ENCODE results near the gene ATAD1.
"Not testable (repeated sequence)": the region's sequence is repeated elsewhere in the genome, so short reads cannot be mapped to it uniquely, and the experiment has no call there.

ATAD1 gene

GRCh38 chr10:87757685-87758084, 60.3 kb downstream of the ATAD1 start:
- H3K27me3 Mint-ChIP-seq: no peaks in the 10 kb centered on the region
- H3K4me1 Mint-ChIP-seq: peaks cover 35% of the 10 kb centered on the region
- no peaks in the 10 kb centered on the region for H3K9me3 Mint-ChIP-seq
- peaks cover 11% of the 10 kb centered on the region for H3K36me3 Mint-ChIP-seq
- H3K4me3 Mint-ChIP-seq: no peak overlapping the region
- no peak overlapping the region for H3K27ac Mint-ChIP-seq

DNA sequence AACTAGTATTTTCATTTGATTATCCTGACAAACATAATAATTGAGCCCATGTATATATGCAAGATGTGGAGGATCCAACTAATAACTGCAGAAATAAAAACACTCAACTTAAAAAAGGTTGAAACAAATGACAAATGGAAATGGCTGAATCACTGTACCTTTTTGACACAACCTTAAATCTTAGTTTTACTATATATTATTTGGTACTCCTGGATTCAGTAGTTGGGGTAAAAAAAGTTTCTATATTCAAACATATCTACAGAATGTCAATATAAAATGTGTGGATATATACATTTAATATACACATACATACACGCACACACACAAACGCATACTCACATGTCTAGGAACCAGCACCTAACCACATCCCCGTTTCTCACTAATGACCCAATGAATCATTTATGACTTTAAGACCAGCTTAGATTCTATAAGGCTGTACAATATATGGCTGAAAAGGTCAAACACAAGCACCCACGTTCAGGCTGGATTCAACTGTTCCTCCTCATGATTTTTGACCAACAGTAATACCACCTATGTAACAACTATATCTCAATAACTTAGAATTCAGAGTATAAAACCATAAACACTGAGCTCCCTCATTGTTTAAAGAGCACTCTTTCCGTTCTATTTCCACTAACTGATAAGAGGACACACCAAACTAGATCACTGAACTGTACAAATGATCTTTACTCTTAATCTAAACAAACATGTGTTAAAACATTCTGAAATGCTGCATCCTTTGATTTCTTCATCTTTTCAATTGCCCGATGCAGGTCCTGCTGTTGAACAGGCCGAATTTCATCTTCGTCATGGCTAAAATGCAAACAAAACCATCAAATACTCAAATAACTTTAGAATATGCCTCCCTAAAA, 63.8 kb downstream of the ATAD1 start:
- Mint-ChIP-seq H3K4me1 (peaks cover 26% of the 10 kb centered on the region), H3K36me3 (peaks cover 9% of the 10 kb centered on the region), H3K9me3 (no peaks in the 10 kb centered on the region), H3K27me3 (no peaks in the 10 kb centered on the region), H3K4me3 (no peak overlapping the region), H3K27ac (no peak overlapping the region)

- Mint-ChIP-seq H3K27me3 (no peaks in the 10 kb centered on the region), H3K27ac (no peak overlapping the region), H3K4me3 (no peak overlapping the region), H3K9me3 (no peaks in the 10 kb centered on the region), H3K36me3 (peaks cover 9% of the 10 kb centered on the region), H3K4me1 (peaks cover 21% of the 10 kb centered on the region)
Observed at GRCh38 chr10:87752566-87752965, 65.5 kb downstream of the ATAD1 start.

DNA sequence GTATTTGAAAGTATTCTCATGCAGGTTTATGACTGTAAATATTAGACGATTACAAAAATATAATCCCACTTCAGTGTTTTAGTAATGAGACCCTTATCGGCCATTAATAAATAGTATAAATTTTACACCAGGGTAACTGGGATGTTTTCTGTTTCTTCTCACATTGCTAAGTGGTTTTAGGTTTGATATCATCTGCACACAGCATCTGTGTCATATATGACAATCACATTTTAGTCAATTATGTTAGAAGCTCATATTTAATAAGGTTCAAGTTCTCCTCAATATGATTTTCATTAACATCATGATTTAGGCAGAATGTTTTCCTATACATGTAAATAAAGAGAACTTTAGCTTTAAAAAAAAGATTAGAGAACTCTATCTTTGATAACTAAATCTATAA, 66.8 kb downstream of the ATAD1 start:
- H3K27me3 Mint-ChIP-seq: no peaks in the 10 kb centered on the region
- peaks cover 21% of the 10 kb centered on the region for H3K4me1 Mint-ChIP-seq
- H3K9me3 Mint-ChIP-seq: no peaks in the 10 kb centered on the region
- H3K36me3 Mint-ChIP-seq: peaks cover 5% of the 10 kb centered on the region
- no peak overlapping the region for H3K4me3 Mint-ChIP-seq
- no peak overlapping the region for H3K27ac Mint-ChIP-seq

DNA sequence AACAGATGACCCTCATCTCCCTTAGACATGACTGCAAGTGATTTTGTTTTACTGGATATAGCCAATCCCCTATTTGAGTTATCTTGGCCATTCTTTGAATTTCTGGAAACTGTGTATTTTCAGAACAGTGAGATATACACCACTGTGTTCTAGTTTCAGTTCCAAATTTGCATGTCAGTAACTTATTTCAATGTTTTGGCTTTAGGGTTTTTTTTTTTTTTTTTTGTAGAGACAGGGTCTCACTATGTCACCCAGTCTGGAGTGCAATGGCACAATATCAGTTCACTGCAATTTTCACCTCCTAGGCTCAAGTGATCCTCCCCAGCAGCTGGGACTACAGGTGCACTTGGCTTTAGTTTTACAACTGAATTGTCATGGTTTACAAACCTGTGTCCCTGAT, 67.2 kb downstream of the ATAD1 start:
- no peaks in the 10 kb centered on the region for H3K9me3 Mint-ChIP-seq
- no peak overlapping the region for H3K4me3 Mint-ChIP-seq
- H3K27me3 Mint-ChIP-seq: no peaks in the 10 kb centered on the region
- peaks cover 21% of the 10 kb centered on the region for H3K4me1 Mint-ChIP-seq
- peaks cover 4% of the 10 kb centered on the region for H3K36me3 Mint-ChIP-seq
- no peak overlapping the region for H3K27ac Mint-ChIP-seq

- H3K9me3 Mint-ChIP-seq: no peaks in the 10 kb centered on the region
- no peaks in the 10 kb centered on the region for H3K27me3 Mint-ChIP-seq
- H3K4me3 Mint-ChIP-seq: no peak overlapping the region
- peaks cover 21% of the 10 kb centered on the region for H3K4me1 Mint-ChIP-seq
- peak overlapping the region; percentile 2 for H3K27ac Mint-ChIP-seq
- peaks cover 4% of the 10 kb centered on the region for H3K36me3 Mint-ChIP-seq
Observed at GRCh38 chr10:87750001-87750671, 67.9 kb downstream of the ATAD1 start.

GRCh38 chr10:87748244-87748643, 69.8 kb downstream of the ATAD1 start:
- not testable (repeated sequence) for H3K4me3 Mint-ChIP-seq, H3K27me3 Mint-ChIP-seq, H3K27ac Mint-ChIP-seq, H3K36me3 Mint-ChIP-seq, H3K9me3 Mint-ChIP-seq
- peaks cover 17% of the 10 kb centered on the region for H3K4me1 Mint-ChIP-seq

GRCh38 chr10:87746911-87747310, 71.1 kb downstream of the ATAD1 start:
- Mint-ChIP-seq H3K4me1 (peaks cover 8% of the 10 kb centered on the region), H3K27ac (no peak overlapping the region), H3K9me3 (no peaks in the 10 kb centered on the region), H3K36me3 (no peaks in the 10 kb centered on the region), H3K27me3 (no peaks in the 10 kb centered on the region), H3K4me3 (no peak overlapping the region)

GRCh38 chr10:87744606-87745005, 73.4 kb downstream of the ATAD1 start:
- no peaks in the 10 kb centered on the region for H3K36me3 Mint-ChIP-seq
- no peaks in the 10 kb centered on the region for H3K9me3 Mint-ChIP-seq
- H3K27ac Mint-ChIP-seq: no peak overlapping the region
- no peaks in the 10 kb centered on the region for H3K4me1 Mint-ChIP-seq
- H3K27me3 Mint-ChIP-seq: no peaks in the 10 kb centered on the region
- no peak overlapping the region for H3K4me3 Mint-ChIP-seq

DNA sequence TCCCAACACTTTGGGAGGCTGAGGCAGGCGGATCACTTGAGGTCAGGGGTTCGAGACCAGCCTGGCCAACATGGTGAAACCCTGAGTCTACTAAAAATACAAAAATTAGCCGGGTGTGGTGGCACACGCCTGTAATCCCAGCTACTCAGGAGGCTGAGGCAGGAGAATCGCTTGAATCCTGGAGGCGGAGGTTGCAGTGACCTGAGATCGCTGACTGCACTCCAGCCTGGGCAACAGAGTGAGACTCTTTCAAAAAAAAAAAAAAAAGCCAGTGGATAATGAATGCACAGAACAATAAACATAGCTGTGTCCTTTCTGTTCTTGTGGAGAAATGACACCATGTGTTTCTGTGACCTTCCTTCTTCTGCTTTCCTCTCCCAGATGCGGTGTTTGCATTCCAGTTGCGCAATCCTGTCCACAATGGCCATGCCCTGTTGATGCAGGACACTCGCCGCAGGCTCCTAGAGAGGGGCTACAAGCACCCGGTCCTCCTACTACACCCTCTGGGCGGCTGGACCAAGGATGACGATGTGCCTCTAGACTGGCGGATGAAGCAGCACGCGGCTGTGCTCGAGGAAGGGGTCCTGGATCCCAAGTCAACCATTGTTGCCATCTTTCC, 74.9 kb downstream of the ATAD1 start:
- not testable (repeated sequence) for H3K36me3 Mint-ChIP-seq, H3K9me3 Mint-ChIP-seq, H3K27ac Mint-ChIP-seq, H3K27me3 Mint-ChIP-seq, H3K4me1 Mint-ChIP-seq, H3K4me3 Mint-ChIP-seq

DNA sequence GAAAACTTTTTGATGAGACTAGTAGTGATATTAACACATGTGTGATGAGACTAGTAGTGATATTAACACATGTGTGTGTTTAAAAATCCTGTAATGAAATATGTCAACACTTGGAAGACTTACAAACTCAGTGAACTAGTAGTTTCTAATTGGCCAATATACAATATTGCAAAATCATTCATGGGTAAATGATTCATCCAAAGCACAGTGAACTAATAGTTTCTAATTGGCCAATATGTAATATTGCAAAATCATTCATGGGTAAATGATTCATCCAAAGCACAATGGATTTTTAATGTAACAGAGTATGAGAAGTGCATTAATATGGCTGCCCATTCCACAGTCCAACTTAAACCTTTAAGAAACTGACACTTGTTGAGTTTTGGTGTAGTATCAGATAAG, 77.8 kb downstream of the ATAD1 start:
- Mint-ChIP-seq H3K4me1 (no peaks in the 10 kb centered on the region), H3K9me3 (no peaks in the 10 kb centered on the region), H3K27me3 (peaks cover 14% of the 10 kb centered on the region), H3K36me3 (no peaks in the 10 kb centered on the region), H3K4me3 (no peak overlapping the region), H3K27ac (no peak overlapping the region)

- H3K27ac Mint-ChIP-seq: no peak overlapping the region
- H3K4me1 Mint-ChIP-seq: no peaks in the 10 kb centered on the region
- no peaks in the 10 kb centered on the region for H3K36me3 Mint-ChIP-seq
- no peak overlapping the region for H3K4me3 Mint-ChIP-seq
- H3K9me3 Mint-ChIP-seq: no peaks in the 10 kb centered on the region
- H3K27me3 Mint-ChIP-seq: peaks cover 18% of the 10 kb centered on the region
Observed at GRCh38 chr10:87739703-87740102, 78.3 kb downstream of the ATAD1 start.

GRCh38 chr10:87738253-87738652, 79.8 kb downstream of the ATAD1 start:
- H3K27me3 Mint-ChIP-seq: peaks cover 24% of the 10 kb centered on the region
- H3K4me3 Mint-ChIP-seq, H3K36me3 Mint-ChIP-seq, H3K4me1 Mint-ChIP-seq, H3K9me3 Mint-ChIP-seq, H3K27ac Mint-ChIP-seq: not testable (repeated sequence)

- H3K9me3 Mint-ChIP-seq: no peaks in the 10 kb centered on the region
- H3K27ac Mint-ChIP-seq: peak overlapping the region; percentile 59
- no peak overlapping the region for H3K4me3 Mint-ChIP-seq
- no peaks in the 10 kb centered on the region for H3K36me3 Mint-ChIP-seq
- H3K4me1 Mint-ChIP-seq: no peaks in the 10 kb centered on the region
- H3K27me3 Mint-ChIP-seq: peaks cover 24% of the 10 kb centered on the region
Observed at GRCh38 chr10:87734987-87735827, 82.8 kb downstream of the ATAD1 start.

- Mint-ChIP-seq H3K27me3 (peaks cover 21% of the 10 kb centered on the region), H3K9me3 (no peaks in the 10 kb centered on the region), H3K4me3 (no peak overlapping the region), H3K4me1 (no peaks in the 10 kb centered on the region), H3K27ac (no peak overlapping the region), H3K36me3 (no peaks in the 10 kb centered on the region)
Observed at GRCh38 chr10:87733081-87733480, 84.9 kb downstream of the ATAD1 start.
